Measurements from ENCODE around the gene SRD5A1.

SRD5A1 gene

GRCh38 chr5:6632888-6633468, at the start of gene SRD5A1, which contains the start of gene NSUN2:
Gene SRD5A1 (plus strand): TSS chr5:6633440. CDS start chr5:6633577, 137 bp downstream.
Gene NSUN2 (minus strand): TSS chr5:6633044. CDS start chr5:6632979, 65 bp downstream.
- Histone ChIP-seq H3K27me3 (ENCODE audit: control insufficient read depth, insufficient read depth, low read length) (no peaks in the 10 kb centered on the region), H2AFZ (peak within 1 kb of the TSS; percentile 96)

DNA sequence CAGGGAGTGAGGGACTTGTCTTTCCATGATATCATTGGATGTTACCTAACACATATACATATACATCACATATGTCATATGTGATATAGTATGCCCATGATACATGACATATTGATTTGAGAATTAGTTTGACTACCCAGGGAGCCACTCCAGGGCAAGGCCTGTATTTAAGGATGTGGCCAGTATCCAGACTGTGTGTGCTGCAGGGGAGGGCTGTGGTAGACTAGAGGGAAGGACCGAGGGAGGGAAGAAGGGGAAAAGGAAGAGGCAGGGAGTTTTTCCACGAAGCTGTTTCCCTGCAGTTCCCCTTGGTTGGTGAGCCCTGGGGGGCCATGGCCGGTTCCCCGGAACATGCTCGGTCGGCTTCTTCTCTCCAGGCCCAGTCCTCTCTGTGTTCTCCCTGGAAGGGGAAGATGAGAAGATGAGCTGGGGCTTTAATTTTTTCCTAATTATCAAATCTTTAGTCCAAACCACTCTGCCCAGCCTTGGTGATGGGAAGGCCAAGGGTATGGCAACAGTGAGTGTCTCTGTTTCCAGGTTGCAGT, 49.1 kb upstream of the SRD5A1 start:
- no peak overlapping the region for H3K9ac ChIP-seq
- H3K27ac ChIP-seq = no peak overlapping the region
- no peak overlapping the region for H3K4me3 ChIP-seq (ENCODE audit: low read depth, low read length)
- H3K4me1 ChIP-seq = peaks cover 2% of the 10 kb centered on the region
- no peak overlapping the region for H2AFZ ChIP-seq
- TF ChIP-seq, protein P1, sequence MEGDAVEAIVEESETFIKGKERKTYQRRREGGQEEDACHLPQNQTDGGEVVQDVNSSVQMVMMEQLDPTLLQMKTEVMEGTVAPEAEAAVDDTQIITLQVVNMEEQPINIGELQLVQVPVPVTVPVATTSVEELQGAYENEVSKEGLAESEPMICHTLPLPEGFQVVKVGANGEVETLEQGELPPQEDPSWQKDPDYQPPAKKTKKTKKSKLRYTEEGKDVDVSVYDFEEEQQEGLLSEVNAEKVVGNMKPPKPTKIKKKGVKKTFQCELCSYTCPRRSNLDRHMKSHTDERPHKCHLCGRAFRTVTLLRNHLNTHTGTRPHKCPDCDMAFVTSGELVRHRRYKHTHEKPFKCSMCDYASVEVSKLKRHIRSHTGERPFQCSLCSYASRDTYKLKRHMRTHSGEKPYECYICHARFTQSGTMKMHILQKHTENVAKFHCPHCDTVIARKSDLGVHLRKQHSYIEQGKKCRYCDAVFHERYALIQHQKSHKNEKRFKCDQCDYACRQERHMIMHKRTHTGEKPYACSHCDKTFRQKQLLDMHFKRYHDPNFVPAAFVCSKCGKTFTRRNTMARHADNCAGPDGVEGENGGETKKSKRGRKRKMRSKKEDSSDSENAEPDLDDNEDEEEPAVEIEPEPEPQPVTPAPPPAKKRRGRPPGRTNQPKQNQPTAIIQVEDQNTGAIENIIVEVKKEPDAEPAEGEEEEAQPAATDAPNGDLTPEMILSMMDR (IDR thresholded peaks at IDR 0.05) = no peak
- peak overlapping the region; percentile 54 for H3K4me2 ChIP-seq (ENCODE audit: low read length)
- no peaks in the 10 kb centered on the region for H3K36me3 ChIP-seq (ENCODE audit: control insufficient read depth, insufficient read depth, low read length)
- H3K9me3 ChIP-seq (ENCODE audit: control insufficient read depth, low read length) = no peaks in the 10 kb centered on the region
- H3K79me2 ChIP-seq = no peaks in the 10 kb centered on the region
- no peaks in the 10 kb centered on the region for H3K27me3 ChIP-seq (ENCODE audit: control insufficient read depth, insufficient read depth, low read length)

More at GRCh38 chr5:6632888-6633468, at the start of gene SRD5A1, which contains the start of gene NSUN2:
- no peaks in the 10 kb centered on the region for H3K36me3 ChIP-seq (ENCODE audit: control insufficient read depth, insufficient read depth, low read length)
- peak within 1 kb of the TSS; percentile 99 for H3K27ac ChIP-seq
- H3K9ac ChIP-seq = peak within 1 kb of the TSS; percentile 81
- no peaks in the 10 kb centered on the region for H3K9me3 ChIP-seq (ENCODE audit: control insufficient read depth, low read length)
- TF ChIP-seq, protein P1 (IDR thresholded peaks at IDR 0.05) = no peak
- peaks cover 34% of the 10 kb centered on the region for H3K79me2 ChIP-seq
- peaks cover 2% of the 10 kb centered on the region for H3K4me1 ChIP-seq
- peak within 1 kb of the TSS; percentile 74 for H3K4me3 ChIP-seq (ENCODE audit: low read depth, low read length)
- peak within 1 kb of the TSS; percentile 65 for H3K4me2 ChIP-seq (ENCODE audit: low read length)

DNA sequence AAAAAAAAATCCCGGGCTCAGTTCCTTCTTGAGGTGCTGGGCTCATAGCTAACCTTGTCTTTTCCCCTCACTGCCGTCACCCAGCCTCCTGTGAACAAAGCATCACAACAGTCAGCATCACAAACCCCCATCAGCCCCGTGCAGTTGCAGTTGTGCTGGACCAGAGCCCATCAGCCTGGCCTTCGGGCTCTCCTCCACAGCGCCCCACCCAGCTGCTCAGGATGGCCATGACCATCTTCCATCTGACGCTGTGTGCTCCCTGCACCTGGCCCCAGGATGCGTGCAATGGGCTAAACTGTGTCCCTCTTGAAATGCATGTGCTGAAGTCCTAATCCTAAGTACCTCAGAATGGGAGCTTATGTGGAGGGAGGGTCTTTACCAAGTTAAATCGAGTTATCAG, 48.5 kb upstream of the SRD5A1 start:
- Histone ChIP-seq H3K4me1 (peaks cover 2% of the 10 kb centered on the region), H3K27ac (no peak overlapping the region), H3K79me2 (no peaks in the 10 kb centered on the region)

DNA sequence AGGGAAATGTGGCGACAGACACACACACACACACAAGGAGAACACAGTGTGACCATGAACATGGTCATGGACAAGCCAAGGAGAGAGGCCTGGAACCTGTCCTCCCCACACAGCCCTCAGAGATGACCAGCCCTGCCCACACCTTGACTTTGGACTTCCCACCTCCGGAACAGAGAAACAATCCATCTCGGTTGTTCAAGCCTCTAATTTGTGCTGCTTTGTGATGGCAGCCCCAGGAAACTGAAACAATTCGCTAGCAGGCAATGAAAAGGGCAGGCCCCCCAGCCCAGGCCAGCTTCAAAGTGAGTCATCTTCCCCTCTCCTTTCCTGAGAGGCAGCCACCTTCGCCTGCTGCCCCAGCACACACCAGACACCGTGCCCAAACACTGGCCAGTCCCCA, 48.1 kb upstream of the SRD5A1 start:
- H3K4me1 ChIP-seq = peaks cover 2% of the 10 kb centered on the region
- no peaks in the 10 kb centered on the region for H3K36me3 ChIP-seq (ENCODE audit: control insufficient read depth, insufficient read depth, low read length)
- no peaks in the 10 kb centered on the region for H3K27me3 ChIP-seq (ENCODE audit: control insufficient read depth, insufficient read depth, low read length)
- no peak overlapping the region for H3K9ac ChIP-seq
- TF ChIP-seq, protein P1 (IDR thresholded peaks at IDR 0.05) = no peak
- H2AFZ ChIP-seq = no peak overlapping the region
- no peak overlapping the region for H3K4me2 ChIP-seq (ENCODE audit: low read length)
- H3K9me3 ChIP-seq (ENCODE audit: control insufficient read depth, low read length) = no peaks in the 10 kb centered on the region
- H3K79me2 ChIP-seq = no peaks in the 10 kb centered on the region
- no peak overlapping the region for H3K4me3 ChIP-seq (ENCODE audit: low read depth, low read length)
- H3K27ac ChIP-seq = no peak overlapping the region

More for the DNA sequence above, 48.5 kb upstream of the SRD5A1 start:
- Histone ChIP-seq H3K27me3 (ENCODE audit: control insufficient read depth, insufficient read depth, low read length) (no peaks in the 10 kb centered on the region), H2AFZ (no peak overlapping the region), H3K9me3 (ENCODE audit: control insufficient read depth, low read length) (no peaks in the 10 kb centered on the region), H3K36me3 (ENCODE audit: control insufficient read depth, insufficient read depth, low read length) (no peaks in the 10 kb centered on the region), H3K4me3 (ENCODE audit: low read depth, low read length) (no peak overlapping the region), H3K9ac (no peak overlapping the region), H3K4me2 (ENCODE audit: low read length) (no peak overlapping the region)
- TF ChIP-seq, protein P1 (IDR thresholded peaks at IDR 0.05) = no peak
